Caco-2 (cell line): ENCODE data around the gene SDSL. TPM values are rescaled to one million over a fixed set of nuclear protein-coding genes. Genes with fewer than 3 reads are reported as not detected.

ENCODE experiments used
- BruUV-seq: library from RNA; stranded (reverse); fragments of 400-500 nt; replicated peaks from 2 replicates; lab custom pipeline; 2021; lab: Mats Ljungman, UMichigan
- CTCF ChIA-PET: fragments of 300-600 bp; sonication (Branson Sonifier 250); formaldehyde crosslinking; loops from one replicate; lab custom pipeline; 2022; ENCODE audit warnings: antibody characterized with exemption; lab: Charles Lee
- POLR2A ChIA-PET: fragments of 300-600 bp; sonication (Branson Sonifier 250); formaldehyde crosslinking; loops from one replicate; lab custom pipeline; 2022; ENCODE audit warnings: antibody characterized with exemption; lab: Charles Lee
- DNase-seq, 2 experiments: peaks; one replicate each; pipeline versions ENCODE4 v3.0.0 to v3.0.0-alpha.2; 2020 to 2022
- H3K27me3 ChIP-seq: replicated peaks from 2 replicates; pipeline ENCODE4 v1.6.0; 2011; ENCODE audit warnings: low read length; ENCODE audit not compliant: control insufficient read depth, insufficient read depth
- H3K36me3 ChIP-seq: 2 replicates; pipeline ENCODE4 v1.5.1; 2011; ENCODE audit warnings: low read length; ENCODE audit not compliant: control insufficient read depth, insufficient read depth
- H3K4me1 ChIP-seq: fragments of 250-450 bp; sonication (Bioruptor Pico); 2 replicates; pipeline ENCODE4 v1.5.1; 2020; ENCODE audit warnings: mild to moderate bottlenecking
- H3K4me3 ChIP-seq: 2 replicates; pipeline ENCODE4 v1.5.1; 2011; ENCODE audit warnings: low read depth, mild to moderate bottlenecking, control low read depth, low read length
- H3K9me3 ChIP-seq: fragments of 250-450 bp; sonication (Bioruptor Pico); 2 replicates; pipeline ENCODE4 v1.5.1; 2020; ENCODE audit warnings: mild to moderate bottlenecking, moderate library complexity
- H3K27ac Mint-ChIP-seq: one replicate; pipeline ENCODE4 v1.8.0; 2022; ENCODE audit warnings: mixed read lengths; ENCODE audit not compliant: unreplicated experiment
- H3K27me3 Mint-ChIP-seq: one replicate; pipeline ENCODE4 v1.8.0; 2022; ENCODE audit warnings: mixed read lengths; ENCODE audit not compliant: insufficient read depth, unreplicated experiment
- H3K36me3 Mint-ChIP-seq: one replicate; pipeline ENCODE4 v1.8.0; 2022; ENCODE audit warnings: mild to moderate bottlenecking, mixed read lengths; ENCODE audit not compliant: insufficient read depth, unreplicated experiment
- H3K4me1 Mint-ChIP-seq: one replicate; pipeline ENCODE4 v1.8.0; 2022; ENCODE audit warnings: low read depth, mixed read lengths; ENCODE audit not compliant: unreplicated experiment
- H3K4me3 Mint-ChIP-seq: one replicate; pipeline ENCODE4 v1.8.0; 2022; ENCODE audit warnings: mild to moderate bottlenecking, moderate library complexity, mixed read lengths; ENCODE audit not compliant: unreplicated experiment
- H3K9me3 Mint-ChIP-seq: one replicate; pipeline ENCODE4 v1.8.0; 2022; ENCODE audit warnings: mixed read lengths; ENCODE audit not compliant: unreplicated experiment
- intact Hi-C: fragments of 100-400 bp; cut with micrococcal nuclease; formaldehyde crosslinking; loops from one replicate; pipeline ENCODE4 v1.10.0; 2022; ENCODE audit not compliant: unreplicated experiment
- total RNA-seq: library from RNA; stranded (reverse); gene quantifications from 2 replicates; pipeline ENCODE4 v1.2.3, GENCODE V29; 2022
- TF ChIP-seq, protein P1 (sequence below), 2 experiments: fragments of 200-600 bp in 1 of 2; IDR thresholded peaks; 1 replicate in 1 of 2; 2 replicates in 1 of 2; pipeline versions ENCODE4 v1.5.1 to v1.8.0; 2011 to 2022; ENCODE audit warnings: antibody characterized with exemption in 1 of 2, control low read depth in 1 of 2, inconsistent platforms in 1 of 2, low read depth in 1 of 2, low read length in 1 of 2, mild to moderate bottlenecking in 1 of 2, moderate library complexity in 1 of 2; ENCODE audit not compliant: insufficient read depth in 1 of 2, severe bottlenecking in 1 of 2, unreplicated experiment in 1 of 2

Gene SDSL
- total RNA-seq, 1 experiment from 2014 or later: 4.5 TPM

DNA sequence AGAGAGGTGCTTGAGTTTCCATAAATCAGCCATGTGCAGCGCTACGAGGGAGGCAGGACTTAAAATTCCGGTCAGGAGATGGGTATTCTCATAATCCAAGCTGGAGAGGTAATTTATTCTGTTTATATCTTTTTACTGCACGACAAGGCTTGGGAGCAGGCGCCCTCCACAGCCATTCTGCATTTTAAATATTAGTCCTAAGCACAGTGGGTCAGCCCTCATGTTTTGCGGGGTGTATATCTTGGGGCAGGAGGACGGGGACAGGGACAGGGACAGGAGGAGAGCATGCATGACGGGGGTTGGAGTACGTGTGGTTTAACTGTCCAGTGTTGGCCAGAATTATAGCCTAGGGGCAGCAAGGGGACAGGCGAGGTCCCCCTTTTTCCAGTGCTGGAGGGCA is 35.0 kb downstream of the SDSL start:
- H3K27me3 Mint-ChIP-seq: peaks cover 22% of the 10 kb centered on the region
- Histone ChIP-seq H3K27me3 (no peaks in the 10 kb centered on the region; the same call in 1 of the 2 replicates), H3K4me1 (no peaks in the 10 kb centered on the region), H3K36me3 (no peaks in the 10 kb centered on the region), H3K4me3 (no peak overlapping the region), H3K9me3 (no peaks in the 10 kb centered on the region)
- TF ChIP-seq, protein P1, sequence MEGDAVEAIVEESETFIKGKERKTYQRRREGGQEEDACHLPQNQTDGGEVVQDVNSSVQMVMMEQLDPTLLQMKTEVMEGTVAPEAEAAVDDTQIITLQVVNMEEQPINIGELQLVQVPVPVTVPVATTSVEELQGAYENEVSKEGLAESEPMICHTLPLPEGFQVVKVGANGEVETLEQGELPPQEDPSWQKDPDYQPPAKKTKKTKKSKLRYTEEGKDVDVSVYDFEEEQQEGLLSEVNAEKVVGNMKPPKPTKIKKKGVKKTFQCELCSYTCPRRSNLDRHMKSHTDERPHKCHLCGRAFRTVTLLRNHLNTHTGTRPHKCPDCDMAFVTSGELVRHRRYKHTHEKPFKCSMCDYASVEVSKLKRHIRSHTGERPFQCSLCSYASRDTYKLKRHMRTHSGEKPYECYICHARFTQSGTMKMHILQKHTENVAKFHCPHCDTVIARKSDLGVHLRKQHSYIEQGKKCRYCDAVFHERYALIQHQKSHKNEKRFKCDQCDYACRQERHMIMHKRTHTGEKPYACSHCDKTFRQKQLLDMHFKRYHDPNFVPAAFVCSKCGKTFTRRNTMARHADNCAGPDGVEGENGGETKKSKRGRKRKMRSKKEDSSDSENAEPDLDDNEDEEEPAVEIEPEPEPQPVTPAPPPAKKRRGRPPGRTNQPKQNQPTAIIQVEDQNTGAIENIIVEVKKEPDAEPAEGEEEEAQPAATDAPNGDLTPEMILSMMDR (IDR thresholded peaks at IDR 0.05; ENCODE audit: insufficient read depth in 1 of 2, low read depth in 1 of 2, low read length in 1 of 2, severe bottlenecking in 1 of 2, unreplicated experiment in 1 of 2): no peak
- BruUV-seq: no TSS peak
- no peaks in the 10 kb centered on the region for H3K4me1 Mint-ChIP-seq
- no peak for DNase-seq
- no peaks in the 10 kb centered on the region for H3K36me3 Mint-ChIP-seq
- CTCF ChIA-PET: no interaction called here
- POLR2A ChIA-PET: no interaction called here
- no peak overlapping the region for H3K27ac Mint-ChIP-seq
- intact Hi-C loops: no loop called here
- no peak overlapping the region for H3K4me3 Mint-ChIP-seq
- H3K9me3 Mint-ChIP-seq: no peaks in the 10 kb centered on the region

DNA sequence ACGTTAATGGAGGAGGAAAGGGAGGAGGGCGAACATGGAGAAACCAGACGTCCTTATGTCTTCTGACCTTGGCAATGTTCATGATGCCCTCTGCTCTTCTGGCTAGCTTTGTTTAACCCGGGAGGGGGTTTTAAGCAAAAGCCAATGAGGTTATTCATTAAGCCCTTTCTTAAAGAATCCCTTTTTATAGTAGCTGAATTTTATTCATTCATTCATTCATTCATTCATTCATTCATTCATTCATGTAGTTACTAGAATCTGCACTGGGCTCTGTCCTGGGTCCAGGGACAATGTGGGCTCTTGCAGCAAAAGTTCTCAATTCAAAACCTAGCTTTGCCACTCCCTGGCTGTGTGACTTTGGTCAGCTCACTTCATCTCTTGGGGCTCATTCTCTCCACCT is 35.5 kb downstream of the SDSL start:
- H3K27me3 ChIP-seq: no peaks in the 10 kb centered on the region; the same call in 1 of the 2 replicates
- intact Hi-C loops: no loop called here
- TF ChIP-seq, protein P1 (IDR thresholded peaks at IDR 0.05; ENCODE audit: insufficient read depth in 1 of 2, low read depth in 1 of 2, low read length in 1 of 2, severe bottlenecking in 1 of 2, unreplicated experiment in 1 of 2): no peak
- peaks cover 22% of the 10 kb centered on the region for H3K27me3 Mint-ChIP-seq
- no peak overlapping the region for H3K4me3 ChIP-seq
- no peaks in the 10 kb centered on the region for H3K9me3 Mint-ChIP-seq
- POLR2A ChIA-PET: no interaction called here
- H3K36me3 Mint-ChIP-seq: no peaks in the 10 kb centered on the region
- no peaks in the 10 kb centered on the region for H3K36me3 ChIP-seq
- no peak for DNase-seq
- no peaks in the 10 kb centered on the region for H3K4me1 Mint-ChIP-seq
- no peak overlapping the region for H3K4me3 Mint-ChIP-seq
- CTCF ChIA-PET: no interaction called here
- no TSS peak for BruUV-seq
- H3K9me3 ChIP-seq: no peaks in the 10 kb centered on the region
- no peak overlapping the region for H3K27ac Mint-ChIP-seq
- no peaks in the 10 kb centered on the region for H3K4me1 ChIP-seq

DNA sequence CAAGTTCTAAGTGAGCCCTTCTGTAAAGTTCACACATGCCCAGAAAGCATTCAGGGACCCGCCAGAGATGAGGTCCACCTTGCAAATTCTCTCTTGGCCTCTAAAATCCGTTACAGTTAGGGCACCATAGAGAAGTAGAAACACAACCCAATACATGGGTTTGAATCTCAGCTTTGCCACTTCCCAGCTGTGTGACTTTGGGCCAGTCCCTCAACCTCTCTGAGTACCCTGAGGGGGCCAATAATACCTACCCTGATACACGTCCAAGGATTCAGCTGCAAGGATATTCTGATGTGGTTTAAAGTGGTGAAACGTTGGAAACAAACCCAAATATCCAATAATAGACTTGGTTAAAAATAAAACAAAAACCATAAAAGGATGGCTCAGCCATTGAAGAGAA is 37.8 kb downstream of the SDSL start:
- intact Hi-C loops: loop anchor here (5.0 to 10.0 kb wide), 2 partner anchors 135 to 267 kb away; no protein-coding TSS in a partner anchor
- POLR2A ChIA-PET: interaction anchor here (0.6 kb wide), 1 partner anchor 169 kb away, joined by 3 read pairs; no protein-coding TSS in a partner anchor
- Mint-ChIP-seq H3K9me3 (no peaks in the 10 kb centered on the region), H3K4me3 (no peak overlapping the region), H3K36me3 (no peaks in the 10 kb centered on the region), H3K27me3 (peaks cover 29% of the 10 kb centered on the region), H3K27ac (no peak overlapping the region), H3K4me1 (peaks cover 9% of the 10 kb centered on the region)
- BruUV-seq: no TSS peak
- CTCF ChIA-PET: interaction anchor here (0.7 kb wide), 1 partner anchor 339 kb away, joined by 3 read pairs; no protein-coding TSS in a partner anchor
- peaks cover 9% of the 10 kb centered on the region; the same call in 1 of the 2 replicates for H3K4me1 ChIP-seq
- no peaks in the 10 kb centered on the region for H3K36me3 ChIP-seq
- H3K4me3 ChIP-seq: no peak overlapping the region
- TF ChIP-seq, protein P1 (IDR thresholded peaks at IDR 0.05; ENCODE audit: insufficient read depth in 1 of 2, low read depth in 1 of 2, low read length in 1 of 2, severe bottlenecking in 1 of 2, unreplicated experiment in 1 of 2): no peak
- no peaks in the 10 kb centered on the region; the same call in none of the 2 replicates for H3K27me3 ChIP-seq
- no peak for DNase-seq
- no peaks in the 10 kb centered on the region for H3K9me3 ChIP-seq
